H1 (cell line): ENCODE measurements around the gene FGGY. TPM values are rescaled to one million over a fixed set of nuclear protein-coding genes. Genes with fewer than 3 reads are reported as not detected.
A peak's percentile ranks its signal among the peaks of the same experiment; 100 is the strongest.

ENCODE experiments used
- CTCF ChIA-PET: fragments of 300-600 bp; sonication (Branson Sonifier 250); formaldehyde crosslinking; loops from one replicate; lab custom pipeline; 2021; ENCODE audit not compliant: partially characterized antibody; lab: Charles Lee
- POLR2A ChIA-PET: fragments of 300-600 bp; sonication (Branson Sonifier 250); formaldehyde crosslinking; loops from one replicate; lab custom pipeline; 2021; ENCODE audit warnings: inconsistent platforms; ENCODE audit not compliant: partially characterized antibody; lab: Charles Lee
- DNase-seq, 2 experiments: peaks; one replicate each; pipeline versions ENCODE4 v3.0.0 to v3.0.0-alpha.2; 2010 to 2022; ENCODE audit warnings: low spot score in 2 of 2, low read depth in 1 of 2, mixed read lengths in 1 of 2
- FAIRE-seq: peaks from 2 replicates; lab custom pipeline; 2011; peaks lifted over from hg19 to GRCh38; lab: Jason Lieb, UNC
- H2AFZ ChIP-seq: 2 replicates; pipeline ENCODE4 v1.8.1; 2012; ENCODE audit warnings: low read length, inconsistent platforms
- H2AK5ac ChIP-seq: 2 replicates; pipeline ENCODE4 v1.6.1; 2013; ENCODE audit warnings: low read depth, low read length
- H2BK120ac ChIP-seq: replicated peaks from 2 replicates; pipeline ENCODE3; 2013; ENCODE audit warnings: low read depth, low read length, inconsistent platforms
- H2BK12ac ChIP-seq: 2 replicates; pipeline ENCODE4 v1.6.1; 2013; ENCODE audit warnings: low read depth, low read length
- H2BK15ac ChIP-seq: 2 replicates; pipeline ENCODE4 v1.6.1; 2013; ENCODE audit warnings: low read length
- H2BK20ac ChIP-seq: 2 replicates; pipeline ENCODE4 v1.6.1; 2013; ENCODE audit warnings: low read length
- H2BK5ac ChIP-seq: 2 replicates; pipeline ENCODE4 v1.6.1; 2013; ENCODE audit warnings: low read depth, low read length
- H3K14ac ChIP-seq: 2 replicates; pipeline ENCODE4 v1.6.1; 2013; ENCODE audit warnings: inconsistent platforms; ENCODE audit not compliant: insufficient read length
- H3K18ac ChIP-seq: 2 replicates; pipeline ENCODE4 v1.6.1; 2013; ENCODE audit warnings: low read length; ENCODE audit errors: extremely low read depth
- H3K23ac ChIP-seq: 2 replicates; pipeline ENCODE4 v1.6.1; 2013; ENCODE audit warnings: inconsistent platforms; ENCODE audit not compliant: insufficient read length
- H3K23me2 ChIP-seq: 2 replicates; pipeline ENCODE4 v1.6.1; 2013; ENCODE audit warnings: low read depth, low read length
- H3K27ac ChIP-seq: 2 replicates; pipeline ENCODE4 v1.6.1; 2011; ENCODE audit warnings: low read depth, low read length, inconsistent platforms
- H3K27me3 ChIP-seq, 4 experiments: replicated peaks in 1 of 4; 1 replicate in 1 of 4; 2 replicates in 3 of 4; pipeline versions ENCODE4 v1.6.1 to v1.8.1; 2011 to 2013; ENCODE audit warnings: low read length in 3 of 4, mild to moderate bottlenecking in 3 of 4, inconsistent platforms in 2 of 4, mixed read lengths in 2 of 4, moderate library complexity in 1 of 4; ENCODE audit not compliant: control insufficient read depth in 3 of 4, insufficient read depth in 3 of 4; ENCODE audit errors: extremely low read depth in 1 of 4
- H3K36me3 ChIP-seq, 4 experiments: 2 replicates each; pipeline versions ENCODE4 v1.6.1 to v1.8.1; 2011 to 2013; ENCODE audit warnings: mild to moderate bottlenecking in 4 of 4, low read length in 3 of 4, moderate library complexity in 2 of 4, control low read depth in 1 of 4, inconsistent platforms in 1 of 4; ENCODE audit not compliant: insufficient read depth in 4 of 4, control insufficient read depth in 2 of 4
- H3K4ac ChIP-seq: replicated peaks from 2 replicates; pipeline ENCODE3; 2013; ENCODE audit warnings: low read length, low read depth, mixed read lengths, inconsistent platforms; ENCODE audit not compliant: insufficient read length
- H3K4me1 ChIP-seq, 4 experiments: replicated peaks in 1 of 4; 1 replicate in 1 of 4; 2 replicates in 3 of 4; pipeline versions ENCODE4 v1.6.1 to v1.8.1; 2011 to 2013; ENCODE audit warnings: low read length in 3 of 4, inconsistent platforms in 2 of 4, mixed read lengths in 1 of 4; ENCODE audit not compliant: insufficient read depth in 4 of 4, control insufficient read depth in 3 of 4
- H3K4me2 ChIP-seq, 2 experiments: 2 replicates each; pipeline versions ENCODE4 v1.6.1 to v1.8.1; 2011 to 2013; ENCODE audit warnings: low read depth in 2 of 2, low read length in 2 of 2, control low read depth in 1 of 2, inconsistent platforms in 1 of 2, mild to moderate bottlenecking in 1 of 2; ENCODE audit not compliant: insufficient read depth in 1 of 2
- H3K4me3 ChIP-seq, 4 experiments: fragments of 200-600, 300-600 bp in 1 of 4; sonication (generic), shearing (Covaris generic), sonication (Bioruptor Twin) in 1 of 4; 2 replicates each; pipeline versions ENCODE4 v1.5.1 to v1.8.1; 2011 to 2016; ENCODE audit warnings: low read length in 4 of 4, low read depth in 3 of 4, control low read depth in 2 of 4, inconsistent platforms in 2 of 4, mild to moderate bottlenecking in 2 of 4, mixed read lengths in 1 of 4, moderate library complexity in 1 of 4; ENCODE audit not compliant: insufficient read depth in 2 of 4; ENCODE audit errors: extremely low read depth in 1 of 4
- H3K56ac ChIP-seq: replicated peaks from 2 replicates; pipeline ENCODE3; 2013; ENCODE audit warnings: low read depth, mild to moderate bottlenecking, mixed read lengths, low read length, inconsistent platforms; ENCODE audit not compliant: insufficient read length
- H3K79me1 ChIP-seq: 2 replicates; pipeline ENCODE4 v1.6.1; 2013; ENCODE audit warnings: low read depth, low read length, control low read depth
- H3K79me2 ChIP-seq, 2 experiments: 2 replicates each; pipeline versions ENCODE4 v1.6.1 to v1.8.1; 2012 to 2013; ENCODE audit warnings: low read length in 2 of 2, mild to moderate bottlenecking in 2 of 2, inconsistent platforms in 1 of 2; ENCODE audit not compliant: insufficient read depth in 2 of 2, control insufficient read depth in 1 of 2
- H3K9ac ChIP-seq, 4 experiments: replicated peaks in 1 of 4; 1 replicate in 1 of 4; 2 replicates in 3 of 4; pipeline versions ENCODE4 v1.6.1 to v1.8.1; 2011 to 2013; ENCODE audit warnings: low read depth in 3 of 4, low read length in 3 of 4, control low read depth in 2 of 4, mild to moderate bottlenecking in 2 of 4, moderate library complexity in 2 of 4, inconsistent platforms in 1 of 4; ENCODE audit errors: extremely low read depth in 1 of 4
- H3K9me3 ChIP-seq, 2 experiments: 2 replicates each; pipeline versions ENCODE4 v1.6.1 to v1.8.1; 2012 to 2013; ENCODE audit warnings: mild to moderate bottlenecking in 2 of 2, moderate library complexity in 2 of 2, control low read depth in 1 of 2, inconsistent platforms in 1 of 2, low read depth in 1 of 2, low read length in 1 of 2, mixed read lengths in 1 of 2; ENCODE audit not compliant: insufficient read depth in 2 of 2
- H4K20me1 ChIP-seq, 2 experiments: replicated peaks in 1 of 2; 2 replicates each; pipeline versions ENCODE3 to v1.8.1; 2011 to 2013; ENCODE audit warnings: inconsistent platforms in 2 of 2, low read length in 2 of 2, mild to moderate bottlenecking in 1 of 2; ENCODE audit not compliant: insufficient read depth in 2 of 2, control insufficient read depth in 1 of 2
- H4K5ac ChIP-seq: 2 replicates; pipeline ENCODE4 v1.6.1; 2013; ENCODE audit warnings: low read length, low read depth, mixed read lengths, inconsistent platforms; ENCODE audit not compliant: insufficient read length
- H4K8ac ChIP-seq: 2 replicates; pipeline ENCODE4 v1.8.0; 2013; ENCODE audit warnings: mild to moderate bottlenecking, moderate library complexity, low read length, inconsistent platforms; ENCODE audit not compliant: insufficient read depth; ENCODE audit errors: extremely low read depth
- H4K91ac ChIP-seq: replicated peaks from 2 replicates; pipeline ENCODE3; 2013; ENCODE audit warnings: low read length, mixed read lengths, inconsistent platforms; ENCODE audit not compliant: insufficient read length
- CTCF ChIP-seq, 3 experiments: IDR thresholded peaks; 1 replicate in 2 of 3; 2 replicates in 1 of 3; pipeline versions ENCODE4 v1.5.1 to v1.6.1; 2011; ENCODE audit warnings: low read length in 3 of 3, mild to moderate bottlenecking in 3 of 3, inconsistent platforms in 2 of 3, low read depth in 1 of 3, moderate library complexity in 1 of 3; ENCODE audit not compliant: insufficient read depth in 1 of 3; ENCODE audit errors: control extremely low read depth in 1 of 3
- SIRT6 ChIP-seq: IDR thresholded peaks from one replicate; pipeline ENCODE4 v1.7.1; 2012; ENCODE audit warnings: low read length, inconsistent platforms
- WGBS, 2 experiments: shearing (Covaris generic) in 1 of 2; methylation state at CpG; one replicate each; pipeline versions ENCODE4 v1.1.6 to v1.1.7; 2013 to 2015; ENCODE audit warnings: low lambda C conversion rate in 2 of 2, mixed read lengths in 2 of 2, inconsistent platforms in 1 of 2, low coverage in 1 of 2, missing lambda C conversion rate in 1 of 2; ENCODE audit not compliant: insufficient replicate concordance in 2 of 2, insufficient coverage in 1 of 2, insufficient read length in 1 of 2; ENCODE audit errors: extremely low coverage in 1 of 2, missing lambda C conversion rate in 1 of 2; 5-methylcytosine and 5-hydroxymethylcytosine counted together
- polyA plus RNA-seq, 7 experiments: library from polyadenylated mRNA; depleted of rRNA in 3 of 7; stranded (reverse) in 5 of 7; unstranded in 2 of 7; fragments of >200 nt in 5 of 7; fragments of 200-250 nt in 2 of 7; gene quantifications; 1 replicate in 5 of 7; 2 replicates in 1 of 7; 4 replicates in 1 of 7; pipeline versions ENCODE4 v1.2.1 to v1.2.3, GENCODE V29; 2011 to 2013; ENCODE audit warnings: missing spikeins in 2 of 7, mixed read lengths in 2 of 7
- total RNA-seq: library from RNA; stranded (reverse); fragmentation: NEBNext Ultra II Directional; extraction: Animal tissue kit (Norgen Biotek cat#: 25700); gene quantifications from 2 replicates; pipeline ENCODE4 v1.2.1, GENCODE V29; 2021

Gene FGGY
- total and polyA plus RNA-seq, 2 of the 8 experiments (the other 6 are each of a cell fraction or from before 2014, with no cell fraction given) = 10.3 to 12.5 TPM

DNA sequence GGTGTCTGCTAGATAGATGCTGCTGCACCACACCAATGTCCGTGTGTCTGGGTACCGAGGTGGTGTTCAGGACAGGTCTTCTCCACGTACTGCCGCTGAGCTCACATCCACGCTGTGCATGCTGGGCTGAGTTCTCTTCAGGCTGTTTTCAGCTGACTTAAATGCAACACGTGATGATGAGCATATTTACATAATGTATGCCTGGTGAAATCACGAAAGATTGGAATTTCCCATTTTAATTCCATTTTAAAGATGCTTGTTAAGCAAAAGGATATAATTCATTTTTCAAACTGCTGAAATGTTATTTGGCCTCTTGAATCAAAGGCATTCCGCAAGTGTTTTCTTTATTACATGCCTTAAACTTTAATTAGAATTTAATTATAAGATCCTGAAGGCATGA, 107.9 kb downstream of the FGGY start:
- no peak for DNase-seq
- H4K8ac ChIP-seq = no peak overlapping the region
- H3K23me2 ChIP-seq = no peaks in the 10 kb centered on the region
- TF ChIP-seq CTCF (IDR thresholded peaks at IDR 0.05; ENCODE audit: control extremely low read depth in 1 of 3, insufficient read depth in 1 of 3, low read depth in 1 of 3, low read length in 3 of 3) (no peak), SIRT6 (no peak)
- TF ChIP-seq, all 59 proteins: peak for 0
- Histone ChIP-seq H3K56ac (no peak overlapping the region), H3K27me3 (no peaks in the 10 kb centered on the region), H4K91ac (no peak overlapping the region), H3K4me2 (no peak overlapping the region), H3K79me2 (no peaks in the 10 kb centered on the region), H2AK5ac (no peak overlapping the region), H2AFZ (no peak overlapping the region), H2BK12ac (no peak overlapping the region), H4K20me1 (no peaks in the 10 kb centered on the region), H3K4ac (no peak overlapping the region), H3K18ac (no peak overlapping the region), H3K23ac (no peak overlapping the region), H4K5ac (no peak overlapping the region), H2BK120ac (no peak overlapping the region), H3K9ac (no peak overlapping the region; a peak in 1 of 7 replicates), H3K27ac (no peak overlapping the region), H3K36me3 (no peaks in the 10 kb centered on the region; a peak in 1 of 8 replicates), H2BK15ac (no peak overlapping the region), H2BK5ac (no peak overlapping the region), H2BK20ac (0 out of 2 replicates have a peak overlapping the region, but pooled peaks have one; percentile 13), H3K9me3 (peaks cover 0 to 4% of the 10 kb centered on the region in 2 experiments; a peak in 1 of 4 replicates), H3K4me1 (peaks cover 0 to 13% (median 1%) of the 10 kb centered on the region in 4 experiments; a peak in 2 of 7 replicates), H3K4me3 (no peak overlapping the region), H3K79me1 (0 out of 2 replicates have a peak, but pooled peaks cover 2% of the 10 kb centered on the region), H3K14ac (no peak overlapping the region)
- POLR2A ChIA-PET = no interaction called here
- CTCF ChIA-PET = interaction anchor here (1.2 kb wide), 1 partner anchor 165 kb away, joined by 3 read pairs; no protein-coding TSS in a partner anchor
- no peak for FAIRE-seq
- WGBS, 2 experiments = 92% methylated on average over 8 of the region's 8 CpGs; no CpG with 5 or more reads in 1 of the 2 experiments
